Neural cell (in vitro differentiated cells): ENCODE data around the gene ATP2B2.

Source experiments
- EP300 ChIP-seq: fragments of 450-650 bp; conservative IDR thresholded peaks from 2 replicates; pipeline ENCODE4 v1.6.1; 2014; ENCODE audit warnings: antibody characterized with exemption, mild to moderate bottlenecking, moderate library complexity; ENCODE audit not compliant: poor library complexity, severe bottlenecking
- EZH2 ChIP-seq: fragments of 200-600, 300-800 bp; shearing (Covaris generic), sonication (generic); IDR thresholded peaks from 2 replicates; pipeline ENCODE4 v1.6.1; 2014; ENCODE audit warnings: antibody characterized with exemption, low read length, borderline replicate concordance, mild to moderate bottlenecking; ENCODE audit not compliant: insufficient read depth, poor library complexity, severe bottlenecking
- MXI1 ChIP-seq: fragments of 450-650 bp; conservative IDR thresholded peaks from 2 replicates; pipeline ENCODE4 v1.6.1; 2014; ENCODE audit warnings: antibody characterized with exemption, mild to moderate bottlenecking; ENCODE audit not compliant: poor library complexity, severe bottlenecking
- POLR2AphosphoS5 ChIP-seq: IDR thresholded peaks from 2 replicates; pipeline ENCODE4 v1.6.1; 2012
- SMC3 ChIP-seq: fragments of 450-650 bp; conservative IDR thresholded peaks from 2 replicates; pipeline ENCODE4 v1.6.1; 2014; ENCODE audit warnings: antibody characterized with exemption, mild to moderate bottlenecking, moderate library complexity; ENCODE audit not compliant: poor library complexity
- TAF1 ChIP-seq: IDR thresholded peaks from 2 replicates; pipeline ENCODE4 v1.6.1; 2012; ENCODE audit warnings: low read depth
- TF ChIP-seq, protein P1 (sequence below): fragments of 450-650 bp; IDR thresholded peaks from 2 replicates; pipeline ENCODE4 v1.5.1; 2014; ENCODE audit warnings: antibody characterized with exemption, mild to moderate bottlenecking, moderate library complexity; ENCODE audit not compliant: poor library complexity, severe bottlenecking

- TF ChIP-seq, protein P1, sequence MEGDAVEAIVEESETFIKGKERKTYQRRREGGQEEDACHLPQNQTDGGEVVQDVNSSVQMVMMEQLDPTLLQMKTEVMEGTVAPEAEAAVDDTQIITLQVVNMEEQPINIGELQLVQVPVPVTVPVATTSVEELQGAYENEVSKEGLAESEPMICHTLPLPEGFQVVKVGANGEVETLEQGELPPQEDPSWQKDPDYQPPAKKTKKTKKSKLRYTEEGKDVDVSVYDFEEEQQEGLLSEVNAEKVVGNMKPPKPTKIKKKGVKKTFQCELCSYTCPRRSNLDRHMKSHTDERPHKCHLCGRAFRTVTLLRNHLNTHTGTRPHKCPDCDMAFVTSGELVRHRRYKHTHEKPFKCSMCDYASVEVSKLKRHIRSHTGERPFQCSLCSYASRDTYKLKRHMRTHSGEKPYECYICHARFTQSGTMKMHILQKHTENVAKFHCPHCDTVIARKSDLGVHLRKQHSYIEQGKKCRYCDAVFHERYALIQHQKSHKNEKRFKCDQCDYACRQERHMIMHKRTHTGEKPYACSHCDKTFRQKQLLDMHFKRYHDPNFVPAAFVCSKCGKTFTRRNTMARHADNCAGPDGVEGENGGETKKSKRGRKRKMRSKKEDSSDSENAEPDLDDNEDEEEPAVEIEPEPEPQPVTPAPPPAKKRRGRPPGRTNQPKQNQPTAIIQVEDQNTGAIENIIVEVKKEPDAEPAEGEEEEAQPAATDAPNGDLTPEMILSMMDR: no peak
- no peak for TF ChIP-seq EP300
- no peak for TF ChIP-seq POLR2AphosphoS5
- TF ChIP-seq EZH2: no peak
- no peak for TF ChIP-seq MXI1
- no peak for TF ChIP-seq TAF1
- TF ChIP-seq SMC3: no peak
Observed at GRCh38 chr3:10389339-10389738, 116.0 kb downstream of the ATP2B2 start.
